ENCODE measurements around the gene TCF21. TPM values are rescaled to one million over a fixed set of nuclear protein-coding genes. Genes with fewer than 3 reads are reported as not detected.

The TCF21 gene
- polyA plus RNA-seq, 1 of the 3 experiments (the other 2 are of a cell fraction) = not detected

DNA sequence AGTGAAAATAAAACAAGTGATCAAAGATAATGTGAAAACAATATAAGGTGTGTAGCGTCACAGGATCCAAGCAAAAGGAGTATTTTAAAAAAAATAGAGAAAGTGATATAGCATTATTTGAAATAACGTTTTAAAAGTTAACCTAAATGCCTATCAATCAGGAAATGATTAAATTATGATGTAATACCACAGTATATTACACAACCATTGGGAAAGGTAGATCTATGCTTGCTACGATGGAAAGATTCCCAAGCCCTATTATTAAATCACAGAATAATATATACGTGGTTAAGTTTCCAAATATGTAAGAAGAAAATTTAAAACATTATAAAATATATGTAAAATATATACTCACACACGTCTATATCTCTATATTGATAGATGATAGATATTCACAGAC is 15.4 kb upstream of the TCF21 start:
- Histone ChIP-seq H3F3A (replicated peaks; ENCODE audit: insufficient read depth) (no peaks in the 10 kb centered on the region), H3K9ac (no peak overlapping the region), H3K36me3 (replicated peaks in 1 of 2; ENCODE audit: control insufficient read depth in 1 of 2, insufficient read depth in 2 of 2, low read length in 1 of 2) (no peaks in the 10 kb centered on the region), H2AFZ (ENCODE audit: low read depth) (no peak overlapping the region), H3K79me2 (ENCODE audit: insufficient read depth) (no peaks in the 10 kb centered on the region), H3K4me2 (no peak overlapping the region), H3K27ac (ENCODE audit: low read depth in 2 of 2, low read length in 1 of 2) (no peak overlapping the region), H3K27me3 (ENCODE audit: insufficient read depth) (no peaks in the 10 kb centered on the region; the same call in 1 of the 2 replicates), H3K9me2 (no peaks in the 10 kb centered on the region), H4K20me1 (ENCODE audit: insufficient read depth) (no peaks in the 10 kb centered on the region), H3K4me3 (ENCODE audit: low read depth in 2 of 2, low read length in 1 of 2) (no peak overlapping the region), H3K9me3 (no peaks in the 10 kb centered on the region), H3K4me1 (ENCODE audit: control insufficient read depth in 1 of 2, insufficient read depth in 2 of 2, low read depth in 1 of 2, low read length in 1 of 2) (no peaks in the 10 kb centered on the region)
- POLR2A ChIA-PET = no interaction called here
- CTCF ChIA-PET = interaction anchor here (1.5 kb wide), 1 partner anchor 43 kb away, joined by 5 read pairs; no protein-coding TSS in a partner anchor
- WGBS (ENCODE audit: low lambda C conversion rate) = 10% methylated on average over 5 of the region's 5 CpGs
- TF ChIP-seq FOXJ3 (CRISPR knock-in tag; IDR thresholded peaks at IDR 0.05) (no peak), SIN3A (IDR thresholded peaks at IDR 0.05; ENCODE audit: borderline replicate concordance, low read depth, low read length) (no peak), FOSL2 (IDR thresholded peaks at IDR 0.05; ENCODE audit: borderline replicate concordance, low read depth) (no peak), POLR2AphosphoS5 (IDR thresholded peaks at IDR 0.05; ENCODE audit: low read depth, low read length) (no peak), TEAD4 (IDR thresholded peaks at IDR 0.05; ENCODE audit: borderline replicate concordance, insufficient read depth) (no peak), TCF12 (IDR thresholded peaks at IDR 0.05) (no peak)
- TF ChIP-seq, protein P1, sequence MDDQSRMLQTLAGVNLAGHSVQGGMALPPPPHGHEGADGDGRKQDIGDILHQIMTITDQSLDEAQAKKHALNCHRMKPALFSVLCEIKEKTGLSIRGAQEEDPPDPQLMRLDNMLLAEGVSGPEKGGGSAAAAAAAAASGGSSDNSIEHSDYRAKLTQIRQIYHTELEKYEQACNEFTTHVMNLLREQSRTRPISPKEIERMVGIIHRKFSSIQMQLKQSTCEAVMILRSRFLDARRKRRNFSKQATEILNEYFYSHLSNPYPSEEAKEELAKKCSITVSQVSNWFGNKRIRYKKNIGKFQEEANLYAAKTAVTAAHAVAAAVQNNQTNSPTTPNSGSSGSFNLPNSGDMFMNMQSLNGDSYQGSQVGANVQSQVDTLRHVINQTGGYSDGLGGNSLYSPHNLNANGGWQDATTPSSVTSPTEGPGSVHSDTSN (IDR thresholded peaks at IDR 0.05) = no peak
- TF ChIP-seq, protein P2, sequence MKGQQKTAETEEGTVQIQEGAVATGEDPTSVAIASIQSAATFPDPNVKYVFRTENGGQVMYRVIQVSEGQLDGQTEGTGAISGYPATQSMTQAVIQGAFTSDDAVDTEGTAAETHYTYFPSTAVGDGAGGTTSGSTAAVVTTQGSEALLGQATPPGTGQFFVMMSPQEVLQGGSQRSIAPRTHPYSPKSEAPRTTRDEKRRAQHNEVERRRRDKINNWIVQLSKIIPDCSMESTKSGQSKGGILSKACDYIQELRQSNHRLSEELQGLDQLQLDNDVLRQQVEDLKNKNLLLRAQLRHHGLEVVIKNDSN (IDR thresholded peaks at IDR 0.05; ENCODE audit: borderline replicate concordance, low read depth) = no peak
- TF ChIP-seq, protein P3, sequence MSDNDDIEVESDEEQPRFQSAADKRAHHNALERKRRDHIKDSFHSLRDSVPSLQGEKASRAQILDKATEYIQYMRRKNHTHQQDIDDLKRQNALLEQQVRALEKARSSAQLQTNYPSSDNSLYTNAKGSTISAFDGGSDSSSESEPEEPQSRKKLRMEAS (IDR thresholded peaks at IDR 0.05; ENCODE audit: low read depth) = no peak
- no peak for DNase-seq

DNA sequence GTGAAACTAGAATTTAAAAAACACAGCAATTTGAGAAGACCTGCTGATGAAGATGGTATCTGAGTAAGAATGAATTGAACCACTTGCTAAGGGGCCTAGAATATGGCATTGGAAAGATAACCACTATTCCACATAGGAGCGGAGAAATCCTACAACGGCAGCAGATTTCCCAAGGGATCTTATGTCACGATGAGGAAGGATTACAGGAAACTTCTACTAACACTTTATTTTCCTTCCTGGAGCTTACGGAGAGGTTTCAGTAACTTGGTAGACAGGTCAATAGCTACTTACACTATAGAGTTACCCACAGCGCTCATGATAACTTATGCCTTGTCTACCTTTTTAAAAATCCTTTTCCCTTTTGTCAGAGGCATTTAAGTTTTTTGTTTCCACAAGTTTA is 11.8 kb upstream of the TCF21 start:
- ChIA-PET CTCF (interaction anchor here (0.6 to 1.3 kb wide), 2 partner anchors 40 to 232 kb away, joined by 3 to 4 read pairs; no protein-coding TSS in a partner anchor), POLR2A (no interaction called here)
- no peaks in the 10 kb centered on the region for H4K20me1 ChIP-seq (ENCODE audit: insufficient read depth)
- H3K9me3 ChIP-seq = no peaks in the 10 kb centered on the region
- H3K79me2 ChIP-seq (ENCODE audit: insufficient read depth) = no peaks in the 10 kb centered on the region
- DNase-seq = no peak
- no peak overlapping the region for H3K27ac ChIP-seq (ENCODE audit: low read depth in 2 of 2, low read length in 1 of 2)
- no peaks in the 10 kb centered on the region; the same call in 1 of the 2 replicates for H3K27me3 ChIP-seq (ENCODE audit: insufficient read depth)
- TF ChIP-seq CHD2 (IDR thresholded peaks at IDR 0.05; ENCODE audit: low read length, partially characterized antibody) = no peak
- H3K4me3 ChIP-seq (ENCODE audit: low read depth in 2 of 2, low read length in 1 of 2) = 0 out of 4 replicates have a peak overlapping the region, but pooled peaks of 1 of the 2 experiments have one; percentile 7
- H2AFZ ChIP-seq (ENCODE audit: low read depth) = no peak overlapping the region
- H3K36me3 ChIP-seq (replicated peaks in 1 of 2; ENCODE audit: control insufficient read depth in 1 of 2, insufficient read depth in 2 of 2, low read length in 1 of 2) = no peaks in the 10 kb centered on the region
- no peaks in the 10 kb centered on the region for H3F3A ChIP-seq (replicated peaks; ENCODE audit: insufficient read depth)
- no peak overlapping the region for H3K4me2 ChIP-seq
- no peak overlapping the region for H3K9ac ChIP-seq
- H3K9me2 ChIP-seq = no peaks in the 10 kb centered on the region
- no peaks in the 10 kb centered on the region for H3K4me1 ChIP-seq (ENCODE audit: control insufficient read depth in 1 of 2, insufficient read depth in 2 of 2, low read depth in 1 of 2, low read length in 1 of 2)
- 10% methylated on average over 5 of the region's 5 CpGs for WGBS (ENCODE audit: low lambda C conversion rate)

DNA sequence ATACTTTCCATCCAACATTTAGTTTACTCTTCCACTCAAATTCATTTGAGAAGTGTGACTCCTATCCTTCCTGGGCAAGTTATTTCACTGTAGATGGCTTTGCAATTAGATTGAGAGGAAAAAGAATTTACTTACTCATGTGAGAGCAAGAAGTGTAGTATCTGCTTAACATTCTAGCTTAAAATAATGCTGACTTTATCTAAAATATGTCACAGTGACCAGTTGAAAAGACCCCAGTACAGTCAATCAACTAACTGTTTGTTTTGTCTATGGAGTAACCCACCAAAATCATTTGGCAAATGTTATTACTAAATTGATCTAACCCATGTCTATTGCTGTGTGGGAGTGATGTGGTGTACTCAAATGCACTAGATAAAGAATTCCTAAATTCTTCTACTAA is 8.9 kb upstream of the TCF21 start:
- H3K9me3 ChIP-seq = no peaks in the 10 kb centered on the region
- H4K20me1 ChIP-seq (ENCODE audit: insufficient read depth) = no peaks in the 10 kb centered on the region
- H3K4me1 ChIP-seq (ENCODE audit: control insufficient read depth in 1 of 2, insufficient read depth in 2 of 2, low read depth in 1 of 2, low read length in 1 of 2) = no peaks in the 10 kb centered on the region
- TF ChIP-seq, protein P4, sequence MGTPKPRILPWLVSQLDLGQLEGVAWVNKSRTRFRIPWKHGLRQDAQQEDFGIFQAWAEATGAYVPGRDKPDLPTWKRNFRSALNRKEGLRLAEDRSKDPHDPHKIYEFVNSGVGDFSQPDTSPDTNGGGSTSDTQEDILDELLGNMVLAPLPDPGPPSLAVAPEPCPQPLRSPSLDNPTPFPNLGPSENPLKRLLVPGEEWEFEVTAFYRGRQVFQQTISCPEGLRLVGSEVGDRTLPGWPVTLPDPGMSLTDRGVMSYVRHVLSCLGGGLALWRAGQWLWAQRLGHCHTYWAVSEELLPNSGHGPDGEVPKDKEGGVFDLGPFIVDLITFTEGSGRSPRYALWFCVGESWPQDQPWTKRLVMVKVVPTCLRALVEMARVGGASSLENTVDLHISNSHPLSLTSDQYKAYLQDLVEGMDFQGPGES (IDR thresholded peaks at IDR 0.05; ENCODE audit: low read depth, low read length) = no peak
- TF ChIP-seq RXRA (IDR thresholded peaks at IDR 0.05; ENCODE audit: borderline replicate concordance, low read depth) = no peak
- DNase-seq = no peak
- H3K36me3 ChIP-seq (replicated peaks in 1 of 2; ENCODE audit: control insufficient read depth in 1 of 2, insufficient read depth in 2 of 2, low read length in 1 of 2) = no peaks in the 10 kb centered on the region
- no peak overlapping the region for H3K9ac ChIP-seq
- H2AFZ ChIP-seq (ENCODE audit: low read depth) = no peak overlapping the region
- H3K79me2 ChIP-seq (ENCODE audit: insufficient read depth) = no peaks in the 10 kb centered on the region
- H3K9me2 ChIP-seq = no peaks in the 10 kb centered on the region
- no peak overlapping the region for H3K4me2 ChIP-seq
- H3K27me3 ChIP-seq (ENCODE audit: insufficient read depth) = no peaks in the 10 kb centered on the region; the same call in 1 of the 2 replicates
- no peaks in the 10 kb centered on the region for H3F3A ChIP-seq (replicated peaks; ENCODE audit: insufficient read depth)
- ChIA-PET CTCF (no interaction called here), POLR2A (no interaction called here)
- H3K4me3 ChIP-seq (ENCODE audit: low read depth in 2 of 2, low read length in 1 of 2) = no peak overlapping the region
- H3K27ac ChIP-seq (ENCODE audit: low read depth in 2 of 2, low read length in 1 of 2) = no peak overlapping the region

Data from SK-N-SH (cell line).